Left ventricle myocardium superior (tissue), 1 donor: ENCODE results near the gene ZFP69B. TPM values are rescaled to one million over a fixed set of nuclear protein-coding genes. Genes with fewer than 3 reads are reported as not detected.

Source experiments
- ATAC-seq: fragments of 200-7000 bp; cut with Tn5 transposase; one replicate; pipeline ENCODE4 v1.9.1; 2020; ENCODE audit warnings: mild to moderate bottlenecking, moderate library complexity
- DNase-seq: peaks from one replicate; pipeline ENCODE4 v3.0.0-alpha.2; 2020
- intact Hi-C: fragments of 100-400 bp; cut with micrococcal nuclease; formaldehyde crosslinking; loops from one replicate; pipeline ENCODE4 v1.11.0; 2022
- total RNA-seq: library from RNA; stranded (reverse); fragmentation: NEBNext Ultra II Directional; extraction: Animal tissue kit (Norgen Biotek cat#: 25700); gene quantifications from one replicate; pipeline ENCODE4 v1.2.1, GENCODE V29; 2021
- donor health status: DM: no; HTN: yes; CAD: no; lungs with severe emphysema.

Gene ZFP69B
- total RNA-seq, 1 donor from 2014 or later, result 0.87 TPM

DNA sequence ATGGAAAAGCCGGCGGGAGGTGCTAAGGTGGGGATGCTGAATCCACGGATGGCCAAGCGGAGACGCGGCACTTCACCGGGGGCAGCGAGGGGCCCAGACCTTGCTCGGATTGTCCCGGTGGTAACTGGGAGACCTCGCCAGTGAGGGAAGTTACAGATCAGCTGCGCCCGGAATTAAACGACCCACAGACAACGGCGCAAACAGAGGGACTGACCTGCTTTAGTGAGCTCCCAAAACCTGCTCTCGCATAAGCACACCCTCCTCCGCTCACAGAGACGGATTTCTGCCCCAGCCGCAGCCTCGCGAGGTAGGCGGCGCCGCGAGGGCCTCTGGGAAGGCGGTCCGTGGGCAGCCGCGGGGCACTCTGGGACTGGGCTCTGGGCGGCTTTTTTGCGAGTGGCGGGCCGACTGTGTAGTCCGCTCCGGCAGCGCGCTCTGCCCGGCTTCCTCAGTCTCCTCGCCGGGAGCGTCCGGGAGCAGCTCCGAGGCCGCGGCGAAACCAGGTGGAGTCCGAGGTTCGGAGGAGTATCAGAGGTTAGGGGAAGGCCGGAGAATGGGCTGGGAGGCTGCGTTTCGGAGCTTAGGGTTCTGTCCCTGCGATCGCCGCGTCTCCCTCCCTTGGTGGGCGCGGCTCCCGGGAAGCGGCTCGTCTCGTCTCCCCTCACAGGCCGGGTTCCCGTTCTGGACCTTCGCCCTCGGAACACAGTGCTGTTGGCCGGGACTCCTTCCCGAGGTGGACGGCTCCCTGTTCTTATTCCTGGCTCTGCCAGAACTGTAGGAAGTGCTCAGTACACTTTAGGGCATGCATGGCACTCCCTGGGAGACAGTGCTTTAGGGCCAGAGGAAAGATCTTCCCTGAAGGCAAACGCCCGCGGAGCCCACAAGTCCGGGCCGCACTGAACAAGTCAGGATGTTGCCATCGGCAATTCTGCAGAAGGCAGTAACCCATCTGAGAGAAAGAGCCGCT lies 58.4 kb downstream of the ZFP69B start, which contains the start of gene EXO5:
Gene EXO5, plus strand, starts transcription at position 393 of the 967 bp plus-strand sequence. CDS start 5,778 bp downstream, outside the sequence.
- DNase-seq, result peak; percentile 91
- peak; percentile 100 for ATAC-seq
- intact Hi-C loops, result no loop called here

Other genes with a start within 250 kb of the ZFP69B start
- not detected for gene TMCO2, start 202.5 kb upstream of the ZFP69B start, total RNA-seq
- 33.5 TPM for gene ZMPSTE24, start 192.2 kb upstream of the ZFP69B start, total RNA-seq
- gene COL9A2, start 133.2 kb upstream of the ZFP69B start, total RNA-seq, result 0.45 TPM
- 15.1 TPM for gene SMAP2, start 76.7 kb upstream of the ZFP69B start, total RNA-seq
- gene ZFP69, start 26.8 kb downstream of the ZFP69B start, total RNA-seq, result 1.9 TPM
- gene EXO5, start 58.3 kb downstream of the ZFP69B start, total RNA-seq, result 4.5 TPM
- 8.6 TPM for gene ZNF684, start 81.2 kb downstream of the ZFP69B start, total RNA-seq
- gene RIMS3, start 215.2 kb downstream of the ZFP69B start, total RNA-seq, result 0.92 TPM
- 78.6 TPM for gene NFYC, start 241.2 kb downstream of the ZFP69B start, total RNA-seq